HEK293 (cell line): ENCODE results near the gene PFKM.
"Not testable (repeated sequence)": the region's sequence is repeated elsewhere in the genome, so short reads cannot be mapped to it uniquely, and the experiment has no call there.

Source experiments
- CTCF ChIA-PET: fragments of 350-600 bp; formaldehyde crosslinking; extraction: SDS; loops from one replicate; lab custom pipeline; 2021; ENCODE audit warnings: antibody characterized with exemption; lab: Yijun Ruan, JAX
- POLR2A ChIA-PET: fragments of 300-600 bp; formaldehyde crosslinking; extraction: SDS; loops from one replicate; lab custom pipeline; 2020; ENCODE audit warnings: antibody characterized with exemption, inconsistent platforms; lab: Yijun Ruan, JAX
- H3K27ac ChIP-seq: fragments of 200-500 bp; sonication (Bioruptor generic); 2 replicates; pipeline ENCODE4 v1.5.1; 2014; ENCODE audit warnings: low read depth, low read length, control low read depth, inconsistent platforms; ENCODE audit errors: extremely low read depth
- H3K36me3 ChIP-seq, 2 experiments: fragments of 200-500 bp in 1 of 2; sonication (Bioruptor generic) in 1 of 2; 1 replicate in 1 of 2; 2 replicates in 1 of 2; pipeline ENCODE4 v1.5.1; 2014 to 2017; ENCODE audit warnings: inconsistent platforms in 2 of 2, low read length in 2 of 2; ENCODE audit not compliant: control insufficient read depth in 2 of 2, insufficient read depth in 1 of 2
- H3K4me1 ChIP-seq: fragments of 200-500 bp; sonication (Bioruptor generic); 2 replicates; pipeline ENCODE4 v1.5.1; 2014; ENCODE audit warnings: mild to moderate bottlenecking, low read length, inconsistent platforms; ENCODE audit not compliant: control insufficient read depth, insufficient read depth
- H3K4me3 ChIP-seq: 2 replicates; pipeline ENCODE4 v1.5.1; 2011; ENCODE audit warnings: low read depth, mild to moderate bottlenecking, control low read depth, low read length, moderate library complexity
- H3K9me3 ChIP-seq: fragments of 200-500 bp; sonication (Bioruptor generic); 2 replicates; pipeline ENCODE4 v1.5.1; 2014; ENCODE audit warnings: low read depth, low read length, inconsistent platforms; ENCODE audit not compliant: control insufficient read depth, insufficient read depth
- EGR2 ChIP-seq: fragments of 450-650 bp; formaldehyde crosslinking; IDR thresholded peaks from 2 replicates; pipeline ENCODE4 v1.5.1; 2016; ENCODE audit warnings: low read depth, missing biosample characterization, missing genetic modification characterization
- FEZF1 ChIP-seq: fragments of 450-650 bp; formaldehyde crosslinking; IDR thresholded peaks from 2 replicates; pipeline ENCODE4 v1.5.1; 2016; ENCODE audit warnings: missing biosample characterization, missing genetic modification characterization
- GLI2 ChIP-seq: fragments of 450-650 bp; formaldehyde crosslinking; IDR thresholded peaks from 2 replicates; pipeline ENCODE4; 2017; ENCODE audit warnings: missing biosample characterization, missing genetic modification characterization, low read depth, borderline replicate concordance
- KLF9 ChIP-seq: fragments of 450-650 bp; formaldehyde crosslinking; IDR thresholded peaks from 2 replicates; pipeline ENCODE4 v1.5.1; 2016; ENCODE audit warnings: missing biosample characterization, missing genetic modification characterization, low read depth
- PRDM10 ChIP-seq: fragments of 450-650 bp; formaldehyde crosslinking; IDR thresholded peaks from 2 replicates; pipeline ENCODE4 v1.5.1; 2016; ENCODE audit warnings: missing biosample characterization, missing genetic modification characterization
- RBAK ChIP-seq: fragments of 450-650 bp; formaldehyde crosslinking; IDR thresholded peaks from 2 replicates; pipeline ENCODE4 v1.5.1; 2016; ENCODE audit warnings: missing biosample characterization, missing genetic modification characterization
- ZBTB7A ChIP-seq: fragments of 450-650 bp; formaldehyde crosslinking; IDR thresholded peaks from 2 replicates; pipeline ENCODE4 v1.5.1; 2016; ENCODE audit warnings: low read depth, missing biosample characterization, missing genetic modification characterization
- ZFP41 ChIP-seq: fragments of 450-650 bp; formaldehyde crosslinking; IDR thresholded peaks from 2 replicates; pipeline ENCODE4 v1.5.1; 2016; ENCODE audit warnings: missing biosample characterization, missing genetic modification characterization, borderline replicate concordance
- ZNF148 ChIP-seq: fragments of 450-650 bp; formaldehyde crosslinking; IDR thresholded peaks from 2 replicates; pipeline ENCODE4 v1.5.0; 2017; ENCODE audit warnings: missing biosample characterization, missing genetic modification characterization, borderline replicate concordance
- ZNF19 ChIP-seq: fragments of 450-650 bp; formaldehyde crosslinking; IDR thresholded peaks from 2 replicates; pipeline ENCODE4; 2016; ENCODE audit warnings: missing biosample characterization, missing genetic modification characterization, low read depth
- ZNF423 ChIP-seq: fragments of 450-650 bp; formaldehyde crosslinking; IDR thresholded peaks from 2 replicates; pipeline ENCODE4 v1.5.1; 2016; ENCODE audit warnings: missing biosample characterization, missing genetic modification characterization
- ZNF513 ChIP-seq: fragments of 450-650 bp; IDR thresholded peaks from 2 replicates; pipeline ENCODE4 v1.5.1; 2018; ENCODE audit warnings: missing biosample characterization, missing genetic modification characterization
- ZNF639 ChIP-seq: fragments of 450-650 bp; formaldehyde crosslinking; IDR thresholded peaks from 2 replicates; pipeline ENCODE4 v1.5.1; 2016; ENCODE audit warnings: missing biosample characterization, missing genetic modification characterization
- ZNF768 ChIP-seq: fragments of 450-650 bp; formaldehyde crosslinking; IDR thresholded peaks from 2 replicates; pipeline ENCODE4 v1.5.1; 2018; ENCODE audit warnings: missing biosample characterization, mild to moderate bottlenecking, missing genetic modification characterization
- ZSCAN4 ChIP-seq: fragments of 450-650 bp; formaldehyde crosslinking; IDR thresholded peaks from 2 replicates; pipeline ENCODE4 v1.5.1; 2017; ENCODE audit warnings: missing biosample characterization, missing genetic modification characterization
- ZSCAN5A ChIP-seq: fragments of 450-650 bp; formaldehyde crosslinking; IDR thresholded peaks from 2 replicates; pipeline ENCODE4 v1.5.1; 2016; ENCODE audit warnings: missing biosample characterization, missing genetic modification characterization

The PFKM gene

GRCh38 chr12:48123169-48123568, 4.0 kb downstream of the PFKM start:
- CTCF ChIA-PET, result no interaction called here
- POLR2A ChIA-PET, result no interaction called here
- H3K4me3 ChIP-seq, result no peak overlapping the region

GRCh38 chr12:48125542-48125941, 6.4 kb downstream of the PFKM start:
- not testable (repeated sequence) for H3K27ac ChIP-seq, H3K4me3 ChIP-seq, H3K4me1 ChIP-seq, H3K9me3 ChIP-seq
- ChIA-PET CTCF (interaction anchor here (0.7 kb wide), 1 partner anchor 479 kb away, joined by 4 read pairs; no protein-coding TSS in a partner anchor), POLR2A (interaction anchor here (0.7 kb wide), 1 partner anchor 66 kb away, joined by 3 read pairs; no protein-coding TSS in a partner anchor)
- H3K36me3 ChIP-seq, result peaks cover 9 to 70% of the 10 kb centered on the region in 2 experiments; a peak in 2 of 3 replicates

More at GRCh38 chr12:48123169-48123568, 4.0 kb downstream of the PFKM start:
- H3K36me3 ChIP-seq, result peaks cover 3 to 48% of the 10 kb centered on the region in 2 experiments; a peak in 2 of 3 replicates
- H3K9me3 ChIP-seq, result no peaks in the 10 kb centered on the region
- no peak overlapping the region for H3K27ac ChIP-seq
- H3K4me1 ChIP-seq, result peaks cover 13% of the 10 kb centered on the region
- no peak for TF ChIP-seq GLI2 (tag by site-specific recombination)
- no peak for TF ChIP-seq EGR2
- no peak for TF ChIP-seq ZNF423 (tag by site-specific recombination)
- no peak for TF ChIP-seq RBAK (tag by site-specific recombination)
- TF ChIP-seq ZFP41 (tag by site-specific recombination), result no peak
- TF ChIP-seq ZBTB7A (tag by site-specific recombination), result no peak
- TF ChIP-seq ZNF639, result no peak
- no peak for TF ChIP-seq KLF9 (tag by site-specific recombination)
- no peak for TF ChIP-seq PRDM10
- TF ChIP-seq ZNF513 (tag by site-specific recombination), result no peak

- POLR2A ChIA-PET, result interaction anchor here (0.7 kb wide), 1 partner anchor 66 kb away, joined by 3 read pairs; no protein-coding TSS in a partner anchor
- TF ChIP-seq ZSCAN4 (tag by site-specific recombination), result no peak
- TF ChIP-seq ZNF148, result no peak
- TF ChIP-seq ZSCAN5A (tag by site-specific recombination), result no peak
- TF ChIP-seq ZNF19 (tag by site-specific recombination), result no peak
- no peak for TF ChIP-seq FEZF1 (tag by site-specific recombination)
- no peak for TF ChIP-seq ZNF768 (tag by site-specific recombination)
These were observed 6.8 kb downstream of the PFKM start for GRCh38 chr12:48125985-48126384.

More at GRCh38 chr12:48125985-48126384, 6.8 kb downstream of the PFKM start:
- CTCF ChIA-PET, result interaction anchor here (0.6 to 0.7 kb wide), 2 partner anchors 479 to 1225 kb away, joined by 3 to 4 read pairs; no protein-coding TSS in a partner anchor
- no peak overlapping the region for H3K4me3 ChIP-seq
- no peaks in the 10 kb centered on the region for H3K9me3 ChIP-seq
- H3K36me3 ChIP-seq, result peaks cover 9 to 74% of the 10 kb centered on the region in 2 experiments; a peak in 2 of 3 replicates
- H3K27ac ChIP-seq, result no peak overlapping the region
- H3K4me1 ChIP-seq, result no peaks in the 10 kb centered on the region
